ENCODE data around the gene APP. TPM values are rescaled to one million over a fixed set of nuclear protein-coding genes. Genes with fewer than 3 reads are reported as not detected.
"Not testable (repeated sequence)": the region's sequence is repeated elsewhere in the genome, so short reads cannot be mapped to it uniquely, and the experiment has no call there.

APP gene
- total RNA-seq, 1 donor from 2014 or later: 358 TPM

DNA sequence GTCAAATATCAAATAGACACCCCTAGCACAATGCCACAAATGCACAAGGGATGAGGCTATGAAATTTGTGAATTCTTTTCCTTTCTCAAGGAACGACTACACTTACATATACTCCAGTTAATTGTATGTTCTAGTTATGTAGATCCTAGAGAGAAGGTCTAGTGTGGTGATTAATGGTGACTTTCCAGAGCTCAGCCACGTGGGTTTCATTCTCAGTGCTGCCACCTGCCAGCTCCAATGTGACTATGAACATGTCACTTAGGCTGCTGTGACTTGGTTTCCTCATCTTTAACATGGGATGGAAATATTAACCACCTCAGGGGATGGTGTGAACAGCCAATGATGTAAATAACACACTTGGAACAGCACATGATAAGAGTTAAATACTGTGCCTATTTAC, 138.3 kb downstream of the APP start:
- Histone ChIP-seq H3K27ac (no peak overlapping the region), H3K36me3 (peaks cover 10% of the 10 kb centered on the region), H3K9me3 (no peaks in the 10 kb centered on the region), H3K27me3 (ENCODE audit: low read depth) (no peaks in the 10 kb centered on the region), H3K4me3 (no peak overlapping the region), H3K4me1 (no peaks in the 10 kb centered on the region)
- intact Hi-C loops (cut with DNase I): no loop called here
- DNase-seq (no peak), ATAC-seq (no peak)
- TF ChIP-seq, protein P1, sequence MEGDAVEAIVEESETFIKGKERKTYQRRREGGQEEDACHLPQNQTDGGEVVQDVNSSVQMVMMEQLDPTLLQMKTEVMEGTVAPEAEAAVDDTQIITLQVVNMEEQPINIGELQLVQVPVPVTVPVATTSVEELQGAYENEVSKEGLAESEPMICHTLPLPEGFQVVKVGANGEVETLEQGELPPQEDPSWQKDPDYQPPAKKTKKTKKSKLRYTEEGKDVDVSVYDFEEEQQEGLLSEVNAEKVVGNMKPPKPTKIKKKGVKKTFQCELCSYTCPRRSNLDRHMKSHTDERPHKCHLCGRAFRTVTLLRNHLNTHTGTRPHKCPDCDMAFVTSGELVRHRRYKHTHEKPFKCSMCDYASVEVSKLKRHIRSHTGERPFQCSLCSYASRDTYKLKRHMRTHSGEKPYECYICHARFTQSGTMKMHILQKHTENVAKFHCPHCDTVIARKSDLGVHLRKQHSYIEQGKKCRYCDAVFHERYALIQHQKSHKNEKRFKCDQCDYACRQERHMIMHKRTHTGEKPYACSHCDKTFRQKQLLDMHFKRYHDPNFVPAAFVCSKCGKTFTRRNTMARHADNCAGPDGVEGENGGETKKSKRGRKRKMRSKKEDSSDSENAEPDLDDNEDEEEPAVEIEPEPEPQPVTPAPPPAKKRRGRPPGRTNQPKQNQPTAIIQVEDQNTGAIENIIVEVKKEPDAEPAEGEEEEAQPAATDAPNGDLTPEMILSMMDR (IDR thresholded peaks at IDR 0.05): no peak

DNA sequence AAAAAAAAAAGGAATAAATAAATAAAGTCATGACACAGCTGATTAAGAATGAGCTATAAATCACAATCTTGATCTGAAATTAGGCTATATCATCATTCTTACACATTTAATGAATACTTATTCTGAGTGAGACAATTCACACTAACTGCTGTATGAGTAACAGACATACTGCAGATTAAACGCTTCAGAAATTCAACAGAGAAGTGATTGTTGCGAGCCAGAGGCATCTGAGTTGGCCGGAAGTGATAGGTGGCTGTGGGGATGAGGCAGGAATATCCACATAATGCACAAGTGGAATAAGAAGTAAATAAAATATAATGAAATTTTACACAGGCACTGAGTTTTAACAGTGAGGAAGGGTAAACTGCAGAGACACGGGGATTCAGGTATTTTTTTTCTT, 142.4 kb downstream of the APP start:
- Histone ChIP-seq H3K4me1 (no peaks in the 10 kb centered on the region), H3K27me3 (ENCODE audit: low read depth) (no peaks in the 10 kb centered on the region), H3K36me3 (peaks cover 9% of the 10 kb centered on the region), H3K4me3 (no peak overlapping the region), H3K27ac (no peak overlapping the region), H3K9me3 (no peaks in the 10 kb centered on the region)
- TF ChIP-seq, protein P1 (IDR thresholded peaks at IDR 0.05): no peak
- DNase-seq (no peak), ATAC-seq (no peak)
- intact Hi-C loops (cut with DNase I): no loop called here

DNA sequence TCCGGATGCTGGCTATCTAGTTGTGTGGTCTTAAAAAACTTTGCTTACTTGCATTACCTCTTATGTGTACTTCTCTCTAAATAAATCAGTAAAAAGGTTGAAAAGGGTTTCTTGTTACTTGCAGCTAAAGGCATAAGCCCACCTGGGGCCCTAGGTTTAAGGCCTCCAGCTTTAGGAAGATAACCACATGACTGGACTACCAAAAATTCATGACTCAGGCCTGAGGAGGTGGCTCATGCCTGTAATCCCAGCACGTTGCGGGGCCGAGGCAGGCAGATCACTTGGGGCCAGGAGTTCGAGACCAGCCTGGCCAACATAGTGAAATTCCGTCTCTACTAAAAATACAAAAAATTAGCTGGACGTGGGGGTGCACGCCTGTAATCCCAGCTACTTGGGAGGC, 142.9 kb downstream of the APP start:
- H3K36me3 ChIP-seq: peaks cover 4% of the 10 kb centered on the region
- no peak overlapping the region for H3K27ac ChIP-seq
- no peaks in the 10 kb centered on the region for H3K27me3 ChIP-seq (ENCODE audit: low read depth)
- no peak overlapping the region for H3K4me3 ChIP-seq
- H3K9me3 ChIP-seq: no peaks in the 10 kb centered on the region
- no peak for DNase-seq
- no peaks in the 10 kb centered on the region for H3K4me1 ChIP-seq
- TF ChIP-seq, protein P1 (IDR thresholded peaks at IDR 0.05): no peak
- intact Hi-C loops (cut with DNase I): no loop called here
- ATAC-seq: no peak

DNA sequence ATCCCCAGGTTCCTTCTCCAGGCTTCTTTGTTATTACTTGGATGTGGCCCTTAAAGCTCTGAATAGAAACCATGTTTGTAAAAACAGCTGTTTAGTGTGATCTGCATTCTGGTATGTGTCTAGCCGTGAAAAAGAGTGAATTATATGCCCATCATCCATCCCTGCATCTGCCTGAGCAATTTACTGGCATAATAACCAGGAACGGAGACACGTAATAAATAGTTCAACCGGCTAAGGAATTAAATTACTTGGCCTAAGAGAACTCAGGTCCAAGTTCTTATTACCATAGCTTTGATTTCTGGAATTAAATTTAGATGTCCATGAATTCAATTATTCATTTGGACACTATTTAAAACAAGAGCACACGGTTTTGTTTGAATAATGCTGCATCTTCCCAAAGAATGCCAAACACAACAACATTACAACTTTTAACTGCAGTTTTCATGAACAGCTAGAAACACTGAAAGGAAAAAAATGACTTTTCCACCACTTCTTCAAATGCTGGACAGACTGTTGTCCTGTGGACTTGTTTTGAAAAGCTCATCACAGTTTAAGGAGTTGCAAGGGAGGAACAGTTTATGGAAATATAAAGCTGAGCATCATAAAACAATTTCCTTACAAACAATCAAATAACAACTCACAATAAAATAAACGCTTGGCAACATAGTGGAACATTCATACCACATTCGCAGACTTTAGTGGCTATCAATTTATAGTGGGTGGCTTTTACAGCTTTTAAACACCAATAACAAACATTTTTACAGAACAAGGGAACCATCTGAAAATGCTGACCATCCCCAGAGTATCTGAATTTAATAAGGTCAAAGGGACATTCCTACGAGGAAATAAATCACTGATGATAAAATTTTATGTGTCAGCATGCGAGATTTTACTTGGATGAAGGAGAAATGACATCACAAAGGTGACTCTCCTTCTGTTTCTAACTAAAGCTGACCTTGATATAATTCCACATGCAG, 144.7 kb downstream of the APP start:
- intact Hi-C loops (cut with DNase I): no loop called here
- Histone ChIP-seq H3K27me3 (ENCODE audit: low read depth) (no peaks in the 10 kb centered on the region), H3K36me3 (peaks cover 15% of the 10 kb centered on the region), H3K4me3 (no peak overlapping the region), H3K9me3 (no peaks in the 10 kb centered on the region), H3K27ac (no peak overlapping the region), H3K4me1 (no peaks in the 10 kb centered on the region)
- TF ChIP-seq, protein P1 (IDR thresholded peaks at IDR 0.05): no peak
- no peak for DNase-seq
- no peak for ATAC-seq

DNA sequence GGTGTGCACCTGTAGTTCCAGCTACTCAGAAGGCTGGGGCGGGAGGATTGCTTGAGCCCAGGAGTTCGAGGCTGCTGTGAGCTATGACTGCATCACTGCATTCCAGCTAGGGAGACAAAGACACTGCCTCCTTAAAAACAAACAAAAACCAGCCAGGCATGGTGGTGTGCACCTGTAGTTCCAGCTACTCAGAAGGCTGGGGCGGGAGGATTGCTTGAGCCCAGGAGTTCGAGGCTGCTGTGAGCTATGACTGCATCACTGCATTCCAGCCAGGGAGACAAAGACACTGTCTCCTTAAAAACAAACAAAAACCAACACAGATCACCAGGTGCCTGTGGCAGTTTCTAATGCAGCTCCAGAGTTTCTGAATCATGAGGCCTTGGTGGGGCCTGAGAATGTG, 147.2 kb downstream of the APP start:
- intact Hi-C loops (cut with DNase I); H3K4me3 ChIP-seq; H3K4me1 ChIP-seq; ATAC-seq; H3K27ac ChIP-seq; DNase-seq; H3K27me3 ChIP-seq (ENCODE audit: low read depth); H3K9me3 ChIP-seq: not testable (repeated sequence)
- peaks cover 14% of the 10 kb centered on the region for H3K36me3 ChIP-seq

DNA sequence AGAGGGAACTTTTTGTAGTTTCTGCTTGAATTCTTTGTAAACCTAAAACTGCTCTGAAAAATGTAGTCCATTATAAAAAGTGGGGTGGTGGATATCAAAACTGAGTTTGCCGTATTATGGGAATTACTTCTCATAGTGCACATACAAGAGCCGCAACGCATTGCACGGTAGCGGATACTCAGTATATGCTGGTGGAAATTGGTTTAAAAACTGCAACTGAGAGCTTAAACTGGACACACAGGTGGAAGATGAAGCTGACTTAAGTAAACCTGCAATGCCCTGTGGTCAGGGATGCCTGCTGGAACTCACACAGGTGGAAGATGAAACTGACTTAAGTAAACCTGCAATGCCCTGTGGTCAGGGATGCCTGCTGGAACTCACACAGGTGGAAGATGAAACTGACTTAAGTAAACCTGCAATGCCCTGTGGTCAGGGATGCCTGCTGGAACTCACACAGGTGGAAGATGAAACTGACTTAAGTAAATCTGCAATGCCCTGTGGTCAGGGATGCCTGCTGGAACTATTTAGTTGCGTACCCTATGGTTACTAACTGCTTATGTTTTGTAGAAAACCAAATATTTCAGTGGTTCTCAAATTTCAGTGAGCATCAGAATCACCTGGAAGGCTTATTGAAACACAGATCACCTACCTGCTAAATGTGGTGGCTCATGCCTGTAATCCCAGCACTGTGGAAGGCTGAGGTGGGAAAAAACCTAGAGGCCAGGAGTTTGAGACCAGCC, 147.8 kb downstream of the APP start:
- intact Hi-C loops (cut with DNase I); H3K27me3 ChIP-seq (ENCODE audit: low read depth); DNase-seq; H3K4me1 ChIP-seq; ATAC-seq; H3K27ac ChIP-seq; H3K9me3 ChIP-seq; H3K4me3 ChIP-seq: not testable (repeated sequence)
- peaks cover 14% of the 10 kb centered on the region for H3K36me3 ChIP-seq
